OCI-LY1 (cell line): Measurements from ENCODE around the gene UPF2.

Source experiments
- H2AFZ ChIP-seq: fragments of 200-600 bp; sonication (generic), shearing (Covaris generic); 2 replicates; pipeline ENCODE4 v1.6.0; 2014; ENCODE audit warnings: antibody characterized with exemption, mild to moderate bottlenecking, low read length
- H3F3A ChIP-seq: fragments of 200-600 bp; sonication (generic), shearing (Covaris generic); 2 replicates; pipeline ENCODE4 v1.6.0; 2014; ENCODE audit warnings: mild to moderate bottlenecking, antibody characterized with exemption, low read length, moderate library complexity; ENCODE audit not compliant: insufficient read depth
- H3K27ac ChIP-seq: fragments of 200-600 bp; sonication (generic); 2 replicates; pipeline ENCODE4 v1.5.1; 2014; ENCODE audit warnings: low read length, mixed run types, mild to moderate bottlenecking, low read depth; ENCODE audit not compliant: poor library complexity, severe bottlenecking
- H3K27me3 ChIP-seq: fragments of 200-600 bp; sonication (generic); 2 replicates; pipeline ENCODE4 v1.6.0; 2014; ENCODE audit warnings: antibody characterized with exemption, mild to moderate bottlenecking, low read length, moderate library complexity; ENCODE audit not compliant: insufficient read depth
- H3K36me3 ChIP-seq: fragments of 200-600 bp; sonication (generic); 2 replicates; pipeline ENCODE4 v1.6.1; 2014; ENCODE audit warnings: mild to moderate bottlenecking, antibody characterized with exemption, low read length, moderate library complexity, mixed read lengths; ENCODE audit not compliant: insufficient read depth
- H3K4me1 ChIP-seq: fragments of 200-600 bp; sonication (generic); 2 replicates; pipeline ENCODE4 v1.5.1; 2014; ENCODE audit warnings: mild to moderate bottlenecking, low read length, moderate library complexity; ENCODE audit not compliant: insufficient read depth, severe bottlenecking
- H3K4me2 ChIP-seq: fragments of 200-600 bp; sonication (generic), shearing (Covaris generic); 2 replicates; pipeline ENCODE4 v1.6.1; 2014; ENCODE audit warnings: low read length
- H3K4me3 ChIP-seq: fragments of 200-600 bp; sonication (generic); 2 replicates; pipeline ENCODE4 v1.5.1; 2014; ENCODE audit warnings: low read length, low read depth, mild to moderate bottlenecking, mixed read lengths; ENCODE audit not compliant: poor library complexity, severe bottlenecking
- H3K79me2 ChIP-seq: fragments of 200-600 bp; shearing (Covaris generic); 2 replicates; pipeline ENCODE4 v1.6.1; 2016; ENCODE audit warnings: mixed run types, low read length, mixed read lengths; ENCODE audit not compliant: insufficient read depth
- H3K9ac ChIP-seq: fragments of 200-600 bp; sonication (generic), shearing (Covaris generic); 2 replicates; pipeline ENCODE4 v1.6.1; 2014; ENCODE audit warnings: mild to moderate bottlenecking, low read length, mixed read lengths
- H3K9me2 ChIP-seq: fragments of 200-600 bp; sonication (generic), shearing (Covaris generic); 2 replicates; pipeline ENCODE4 v1.6.1; 2014; ENCODE audit warnings: low read depth, mild to moderate bottlenecking, low read length, mixed read lengths
- H3K9me3 ChIP-seq: fragments of 200-600 bp; shearing (Covaris generic); 2 replicates; pipeline ENCODE4 v1.6.1; 2014; ENCODE audit warnings: low read length, mixed read lengths
- H4K20me1 ChIP-seq: fragments of 200-600 bp; sonication (generic), shearing (Covaris generic); 2 replicates; pipeline ENCODE4 v1.6.0; 2016; ENCODE audit warnings: mild to moderate bottlenecking, low read length; ENCODE audit not compliant: insufficient read depth
- EZH2 ChIP-seq: fragments of 200-600 bp; sonication (generic), shearing (Covaris generic); IDR thresholded peaks from 2 replicates; pipeline ENCODE4 v1.8.0; 2017; ENCODE audit warnings: borderline replicate concordance, mixed run types, mild to moderate bottlenecking, antibody characterized with exemption, low read length, moderate library complexity, mixed read lengths
- TF ChIP-seq, protein P1 (sequence below): fragments of 200-600 bp; sonication (generic), shearing (Covaris generic); IDR thresholded peaks from 2 replicates; pipeline ENCODE4 v1.5.1; 2017; ENCODE audit warnings: mild to moderate bottlenecking, antibody characterized with exemption, low read length, moderate library complexity, mixed read lengths

UPF2 gene

DNA sequence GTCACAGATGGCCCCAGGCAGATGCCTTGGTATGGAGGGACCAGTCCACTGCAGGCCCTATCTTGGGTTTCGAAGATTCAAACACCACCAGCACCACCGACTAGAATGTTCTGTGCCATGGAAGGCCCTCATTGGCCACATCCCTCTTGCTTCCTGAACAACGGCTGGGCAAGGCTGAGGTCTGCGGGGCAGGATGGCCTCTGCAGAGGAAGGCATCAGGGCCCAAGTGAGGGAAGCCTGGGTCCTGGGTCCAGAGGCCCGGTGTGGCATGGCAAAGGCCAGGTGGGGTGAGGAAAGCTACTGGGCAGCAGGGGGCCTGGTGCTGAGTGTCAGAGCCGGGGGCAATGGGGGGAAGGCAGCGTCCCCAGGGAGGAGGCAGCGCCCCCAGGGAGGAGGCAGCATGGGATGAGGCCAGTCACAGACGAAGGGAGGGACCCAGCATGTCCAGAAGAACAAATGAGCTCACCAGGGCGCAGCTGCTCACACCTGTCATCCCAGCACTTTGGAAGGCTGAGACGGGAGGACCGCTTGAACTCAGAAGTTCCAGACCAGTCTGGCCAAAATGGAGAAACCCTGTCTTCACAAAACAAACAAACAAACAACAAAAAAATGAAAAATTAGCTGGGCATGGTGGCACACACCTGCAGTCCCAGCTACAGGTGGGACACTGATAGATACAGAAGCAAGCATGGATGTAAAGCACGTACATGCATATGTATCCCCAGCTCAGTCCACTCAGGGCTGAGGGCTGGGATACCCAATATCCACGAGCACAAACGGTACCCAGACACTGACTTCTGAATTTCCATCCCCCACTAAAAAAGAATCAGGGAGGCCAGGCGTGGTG is 155.0 kb downstream of the UPF2 start:
- Histone ChIP-seq H3K9me3 (no peaks in the 10 kb centered on the region), H3K79me2 (no peaks in the 10 kb centered on the region), H3K27me3 (no peaks in the 10 kb centered on the region), H3K9ac (no peak overlapping the region), H2AFZ (no peak overlapping the region), H4K20me1 (no peaks in the 10 kb centered on the region), H3K4me2 (no peak overlapping the region), H3K4me1 (no peaks in the 10 kb centered on the region), H3K36me3 (no peaks in the 10 kb centered on the region), H3K27ac (no peak overlapping the region), H3F3A (no peaks in the 10 kb centered on the region), H3K9me2 (no peaks in the 10 kb centered on the region), H3K4me3 (no peak overlapping the region)
- TF ChIP-seq, protein P1, sequence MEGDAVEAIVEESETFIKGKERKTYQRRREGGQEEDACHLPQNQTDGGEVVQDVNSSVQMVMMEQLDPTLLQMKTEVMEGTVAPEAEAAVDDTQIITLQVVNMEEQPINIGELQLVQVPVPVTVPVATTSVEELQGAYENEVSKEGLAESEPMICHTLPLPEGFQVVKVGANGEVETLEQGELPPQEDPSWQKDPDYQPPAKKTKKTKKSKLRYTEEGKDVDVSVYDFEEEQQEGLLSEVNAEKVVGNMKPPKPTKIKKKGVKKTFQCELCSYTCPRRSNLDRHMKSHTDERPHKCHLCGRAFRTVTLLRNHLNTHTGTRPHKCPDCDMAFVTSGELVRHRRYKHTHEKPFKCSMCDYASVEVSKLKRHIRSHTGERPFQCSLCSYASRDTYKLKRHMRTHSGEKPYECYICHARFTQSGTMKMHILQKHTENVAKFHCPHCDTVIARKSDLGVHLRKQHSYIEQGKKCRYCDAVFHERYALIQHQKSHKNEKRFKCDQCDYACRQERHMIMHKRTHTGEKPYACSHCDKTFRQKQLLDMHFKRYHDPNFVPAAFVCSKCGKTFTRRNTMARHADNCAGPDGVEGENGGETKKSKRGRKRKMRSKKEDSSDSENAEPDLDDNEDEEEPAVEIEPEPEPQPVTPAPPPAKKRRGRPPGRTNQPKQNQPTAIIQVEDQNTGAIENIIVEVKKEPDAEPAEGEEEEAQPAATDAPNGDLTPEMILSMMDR, result no peak
- TF ChIP-seq EZH2, result no peak

DNA sequence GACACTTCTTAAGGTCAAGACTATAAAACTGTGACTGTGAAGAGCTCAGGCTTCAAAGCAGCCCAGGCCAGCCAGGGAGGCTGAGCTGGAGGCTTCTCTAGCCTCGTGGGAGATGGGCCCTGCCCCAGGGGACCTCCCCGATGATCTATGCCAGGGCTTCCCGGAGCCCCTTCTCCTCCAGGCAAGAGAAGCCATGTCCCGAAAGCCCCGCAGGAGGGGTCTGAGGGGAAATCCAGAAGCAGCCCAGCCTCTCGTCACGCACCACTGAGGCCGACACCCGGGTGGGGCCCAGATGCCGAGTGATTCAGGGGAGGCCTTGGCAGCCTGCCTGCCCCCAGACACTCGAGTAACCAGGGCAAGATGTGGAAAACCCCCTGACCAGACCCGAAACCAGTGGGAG is 155.8 kb downstream of the UPF2 start:
- H3K36me3 ChIP-seq, result no peaks in the 10 kb centered on the region
- no peak overlapping the region for H2AFZ ChIP-seq
- no peaks in the 10 kb centered on the region for H3K9me3 ChIP-seq
- H3K9me2 ChIP-seq, result no peaks in the 10 kb centered on the region
- H3K4me1 ChIP-seq, result no peaks in the 10 kb centered on the region
- H3F3A ChIP-seq, result no peaks in the 10 kb centered on the region
- no peak overlapping the region for H3K9ac ChIP-seq
- TF ChIP-seq EZH2, result no peak
- TF ChIP-seq, protein P1, result no peak
- H3K4me2 ChIP-seq, result no peak overlapping the region
- no peaks in the 10 kb centered on the region for H4K20me1 ChIP-seq
- H3K4me3 ChIP-seq, result no peak overlapping the region
- H3K27me3 ChIP-seq, result no peaks in the 10 kb centered on the region
- no peaks in the 10 kb centered on the region for H3K79me2 ChIP-seq
- no peak overlapping the region for H3K27ac ChIP-seq

DNA sequence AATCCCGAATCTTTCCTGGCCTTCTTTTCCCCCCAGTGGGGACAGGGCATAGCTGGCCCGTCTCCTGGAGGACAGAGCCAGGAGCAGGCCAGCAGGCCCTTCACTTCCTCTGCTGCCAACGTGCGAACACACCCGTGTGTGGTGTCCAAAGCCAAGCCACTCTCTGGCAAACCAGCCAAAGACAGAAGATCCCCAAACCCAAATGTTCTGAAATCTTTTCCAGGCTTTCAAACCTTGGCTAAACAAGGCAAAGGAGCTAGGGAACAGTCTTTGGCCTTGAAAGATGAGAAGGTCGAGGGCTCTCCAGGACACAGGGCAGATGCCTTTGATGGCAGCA is 156.5 kb downstream of the UPF2 start:
- no peaks in the 10 kb centered on the region for H3K9me3 ChIP-seq
- TF ChIP-seq, protein P1, result no peak
- no peak for TF ChIP-seq EZH2
- H4K20me1 ChIP-seq, result no peaks in the 10 kb centered on the region
- H3K36me3 ChIP-seq, result no peaks in the 10 kb centered on the region
- no peaks in the 10 kb centered on the region for H3K4me1 ChIP-seq
- H3K9me2 ChIP-seq, result no peaks in the 10 kb centered on the region
- H3F3A ChIP-seq, result no peaks in the 10 kb centered on the region
- no peaks in the 10 kb centered on the region for H3K27me3 ChIP-seq
- no peaks in the 10 kb centered on the region for H3K79me2 ChIP-seq
- H3K27ac ChIP-seq, result no peak overlapping the region
- H3K4me2 ChIP-seq, result no peak overlapping the region
- no peak overlapping the region for H3K4me3 ChIP-seq
- H2AFZ ChIP-seq, result no peak overlapping the region
- H3K9ac ChIP-seq, result no peak overlapping the region
